Smooth muscle cell (in vitro differentiated cells): ENCODE results near the gene SEPTIN1. TPM values are rescaled to one million over a fixed set of nuclear protein-coding genes. Genes with fewer than 3 reads are reported as not detected.

Experiments
- DNase-seq: peaks from one replicate; lab custom pipeline; 2025; ENCODE audit not compliant: unreplicated experiment; lab: John Stamatoyannopoulos, UW
- H2AFZ ChIP-seq: fragments of 200-600 bp; sonication (generic); 2 replicates; pipeline ENCODE4 v1.6.0; 2016; ENCODE audit warnings: antibody characterized with exemption, low read depth, mild to moderate bottlenecking
- H3F3A ChIP-seq: fragments of 200-600 bp; sonication (generic); 2 replicates; pipeline ENCODE4 v1.6.0; 2017; ENCODE audit warnings: antibody characterized with exemption, low read depth
- H3K27ac ChIP-seq: fragments of 200-600 bp; sonication (generic); 2 replicates; pipeline ENCODE4 v1.5.1; 2016; ENCODE audit warnings: low read depth, mild to moderate bottlenecking
- H3K27me3 ChIP-seq: fragments of 200-600 bp; sonication (generic); 2 replicates; pipeline ENCODE4 v1.6.1; 2016; ENCODE audit warnings: low read depth, mild to moderate bottlenecking
- H3K36me3 ChIP-seq: fragments of 200-600 bp; sonication (generic); 2 replicates; pipeline ENCODE4 v1.5.1; 2016; ENCODE audit warnings: low read depth
- H3K4me1 ChIP-seq: fragments of 200-600 bp; sonication (generic); 2 replicates; pipeline ENCODE4 v1.5.1; 2016; ENCODE audit warnings: low read depth
- H3K4me2 ChIP-seq: fragments of 200-600 bp; sonication (generic); 2 replicates; pipeline ENCODE4 v1.6.0; 2016; ENCODE audit warnings: mild to moderate bottlenecking
- H3K4me3 ChIP-seq: fragments of 200-600 bp; sonication (generic); 2 replicates; pipeline ENCODE4 v1.5.1; 2016; ENCODE audit warnings: mild to moderate bottlenecking
- H3K79me2 ChIP-seq: fragments of 200-600 bp; sonication (generic); 2 replicates; pipeline ENCODE4 v1.6.0; 2016; ENCODE audit warnings: low read depth, mild to moderate bottlenecking
- H3K9ac ChIP-seq: fragments of 200-600 bp; sonication (generic); 2 replicates; pipeline ENCODE4 v1.6.0; 2016; ENCODE audit warnings: low read depth
- H3K9me3 ChIP-seq: fragments of 200-600 bp; sonication (generic); replicated peaks from 2 replicates; pipeline ENCODE4 v1.5.1; 2016; ENCODE audit warnings: low read depth
- H4K20me1 ChIP-seq: fragments of 200-600 bp; sonication (generic); 2 replicates; pipeline ENCODE4 v1.6.0; 2016; ENCODE audit warnings: low read depth
- WGBS: methylation state at CpG from one replicate; pipeline ENCODE4 v1.1.7; 2016; ENCODE audit warnings: low lambda C conversion rate; 5-methylcytosine and 5-hydroxymethylcytosine counted together
- polyA plus RNA-seq: library from polyadenylated mRNA; unstranded; fragments of >200 nt; fragmentation: Nextera tagmentation; extraction: Ambion mirVana; gene quantifications from 2 replicates; pipeline ENCODE4 v1.2.1, GENCODE V29; 2016
- total RNA-seq: library from RNA; depleted of rRNA; stranded (reverse); fragments of >200 nt; gene quantifications from 2 replicates; pipeline ENCODE4 v1.2.3, GENCODE V29; 2014
- TF ChIP-seq, protein P1 (sequence below): fragments of 200-600 bp; sonication (generic); IDR thresholded peaks from 2 replicates; pipeline ENCODE4 v1.5.1; 2017; ENCODE audit warnings: borderline replicate concordance, mild to moderate bottlenecking, antibody characterized with exemption; ENCODE audit not compliant: insufficient read depth, poor library complexity, severe bottlenecking

Gene SEPTIN1
- total and polyA plus RNA-seq, 2 experiments from 2014 or later, result 0.27 to 3.7 TPM

GRCh38 chr16:30414159-30414558, 31.8 kb upstream of the SEPTIN1 start:
- TF ChIP-seq, protein P1, sequence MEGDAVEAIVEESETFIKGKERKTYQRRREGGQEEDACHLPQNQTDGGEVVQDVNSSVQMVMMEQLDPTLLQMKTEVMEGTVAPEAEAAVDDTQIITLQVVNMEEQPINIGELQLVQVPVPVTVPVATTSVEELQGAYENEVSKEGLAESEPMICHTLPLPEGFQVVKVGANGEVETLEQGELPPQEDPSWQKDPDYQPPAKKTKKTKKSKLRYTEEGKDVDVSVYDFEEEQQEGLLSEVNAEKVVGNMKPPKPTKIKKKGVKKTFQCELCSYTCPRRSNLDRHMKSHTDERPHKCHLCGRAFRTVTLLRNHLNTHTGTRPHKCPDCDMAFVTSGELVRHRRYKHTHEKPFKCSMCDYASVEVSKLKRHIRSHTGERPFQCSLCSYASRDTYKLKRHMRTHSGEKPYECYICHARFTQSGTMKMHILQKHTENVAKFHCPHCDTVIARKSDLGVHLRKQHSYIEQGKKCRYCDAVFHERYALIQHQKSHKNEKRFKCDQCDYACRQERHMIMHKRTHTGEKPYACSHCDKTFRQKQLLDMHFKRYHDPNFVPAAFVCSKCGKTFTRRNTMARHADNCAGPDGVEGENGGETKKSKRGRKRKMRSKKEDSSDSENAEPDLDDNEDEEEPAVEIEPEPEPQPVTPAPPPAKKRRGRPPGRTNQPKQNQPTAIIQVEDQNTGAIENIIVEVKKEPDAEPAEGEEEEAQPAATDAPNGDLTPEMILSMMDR, result no peak
- Histone ChIP-seq H3K9ac (no peak overlapping the region), H3K79me2 (peaks cover 16% of the 10 kb centered on the region), H3F3A (peaks cover 19% of the 10 kb centered on the region), H3K4me3 (no peak overlapping the region), H3K27me3 (no peaks in the 10 kb centered on the region), H3K4me2 (no peak overlapping the region), H2AFZ (no peak overlapping the region), H4K20me1 (peaks cover 19% of the 10 kb centered on the region), H3K4me1 (no peaks in the 10 kb centered on the region), H3K36me3 (no peaks in the 10 kb centered on the region), H3K27ac (no peak overlapping the region), H3K9me3 (no peaks in the 10 kb centered on the region)
- 97% methylated on average over 5 of the region's 5 CpGs for WGBS
- DNase-seq, result no peak

DNA sequence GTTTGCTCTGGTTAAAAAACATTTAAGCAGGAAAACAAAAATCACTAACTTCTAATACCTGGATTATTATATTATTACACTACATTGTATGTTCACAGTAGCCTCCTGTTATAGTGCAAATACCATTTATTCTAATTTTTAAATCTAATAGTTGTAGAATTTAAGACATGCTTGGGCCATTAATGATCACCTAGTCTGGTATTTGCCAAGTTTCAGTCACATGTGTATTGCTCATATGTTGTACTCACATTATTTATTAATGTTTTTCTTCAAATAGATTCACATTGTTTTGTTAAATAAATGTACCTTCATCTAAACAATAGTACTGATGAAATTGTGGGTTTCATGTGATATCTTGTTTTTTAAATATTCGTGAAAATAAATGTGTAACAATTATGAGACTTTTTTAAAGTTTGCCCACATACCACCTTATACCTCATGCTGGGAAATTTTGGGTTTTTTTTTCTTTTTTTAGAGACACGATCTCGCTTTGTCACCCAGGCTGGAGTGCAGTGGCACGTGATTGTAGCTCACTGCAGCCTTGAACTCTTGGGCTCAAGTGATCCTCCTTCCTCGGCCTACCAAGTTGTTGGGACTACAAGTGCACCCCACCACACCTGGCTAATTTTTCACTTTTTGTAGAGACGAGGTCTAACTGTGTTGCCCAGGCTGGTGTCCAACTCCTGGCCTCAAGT, 30.9 kb upstream of the SEPTIN1 start:
- Histone ChIP-seq H2AFZ (no peak overlapping the region), H3K36me3 (no peaks in the 10 kb centered on the region), H3K9ac (no peak overlapping the region), H3K4me2 (no peak overlapping the region), H3K9me3 (no peaks in the 10 kb centered on the region), H3K4me3 (no peak overlapping the region), H3K4me1 (no peaks in the 10 kb centered on the region), H3K27me3 (no peaks in the 10 kb centered on the region), H3F3A (peaks cover 27% of the 10 kb centered on the region), H3K79me2 (peaks cover 16% of the 10 kb centered on the region), H4K20me1 (peaks cover 19% of the 10 kb centered on the region), H3K27ac (no peak overlapping the region)
- 96% methylated on average over 6 of the region's 6 CpGs for WGBS
- TF ChIP-seq, protein P1, result no peak
- no peak for DNase-seq

GRCh38 chr16:30409125-30410060, 27.0 kb upstream of the SEPTIN1 start:
- peak; percentile 82 for DNase-seq
- Histone ChIP-seq H3K36me3 (no peaks in the 10 kb centered on the region), H3K4me2 (peak overlapping the region; percentile 84), H3K79me2 (peaks cover 16% of the 10 kb centered on the region), H3K27me3 (no peaks in the 10 kb centered on the region), H3K4me1 (peaks cover 6% of the 10 kb centered on the region), H3K9ac (no peak overlapping the region), H3K27ac (no peak overlapping the region), H2AFZ (no peak overlapping the region), H3K4me3 (no peak overlapping the region), H3K9me3 (no peaks in the 10 kb centered on the region), H3F3A (peaks cover 10% of the 10 kb centered on the region), H4K20me1 (peaks cover 12% of the 10 kb centered on the region)
- TF ChIP-seq, protein P1, result peak; percentile 94
- WGBS, result 56% methylated on average over 15 of the region's 15 CpGs
